GM23338 (cell line): Measurements from ENCODE around the gene ZMYND8. TPM values are rescaled to one million over a fixed set of nuclear protein-coding genes. Genes with fewer than 3 reads are reported as not detected.

ENCODE experiments used
- ATAC-seq: fragments of 200-7000 bp; cut with Tn5 transposase; 3 replicates; pipeline ENCODE4 v1.9.1; 2020
- DNase-seq: peaks from one replicate; pipeline ENCODE4 v3.0.0-alpha.2; 2015; ENCODE audit warnings: low spot score
- H2AFZ ChIP-seq: fragments of 200-600 bp; sonication (generic); 2 replicates; pipeline ENCODE4 v1.8.0; 2016; ENCODE audit warnings: antibody characterized with exemption, mild to moderate bottlenecking, moderate library complexity
- H3F3A ChIP-seq: fragments of 200-600 bp; sonication (generic); replicated peaks from 2 replicates; pipeline ENCODE4 v1.8.0; 2017; ENCODE audit warnings: antibody characterized with exemption, mixed run types, low read depth
- H3K27ac ChIP-seq: fragments of 200-600 bp; sonication (generic); 2 replicates; pipeline ENCODE4 v1.6.1; 2016; ENCODE audit warnings: low read depth
- H3K27me3 ChIP-seq: fragments of 200-600 bp; sonication (generic); 2 replicates; pipeline ENCODE4 v1.8.0; 2016; ENCODE audit warnings: mild to moderate bottlenecking, mixed run types, moderate library complexity; ENCODE audit not compliant: insufficient read depth
- H3K36me3 ChIP-seq: fragments of 200-600 bp; sonication (generic); 2 replicates; pipeline ENCODE4 v1.8.0; 2016; ENCODE audit warnings: mild to moderate bottlenecking; ENCODE audit not compliant: insufficient read depth
- H3K4me1 ChIP-seq: fragments of 200-600 bp; sonication (generic); 2 replicates; pipeline ENCODE4 v1.8.0; 2016; ENCODE audit warnings: mild to moderate bottlenecking, moderate library complexity; ENCODE audit not compliant: insufficient read depth
- H3K4me2 ChIP-seq: fragments of 200-600 bp; sonication (generic); 2 replicates; pipeline ENCODE4 v1.7.1; 2017; ENCODE audit warnings: mixed run types
- H3K4me3 ChIP-seq: fragments of 200-600 bp; sonication (generic); 2 replicates; pipeline ENCODE4 v1.6.1; 2016; ENCODE audit warnings: mixed run types
- H3K79me2 ChIP-seq: fragments of 200-600 bp; sonication (generic); replicated peaks from 2 replicates; pipeline ENCODE4 v1.8.0; 2017; ENCODE audit warnings: mild to moderate bottlenecking; ENCODE audit not compliant: insufficient read depth
- H3K9me2 ChIP-seq: fragments of 200-600 bp; sonication (generic); 2 replicates; pipeline ENCODE4 v1.8.0; 2017; ENCODE audit not compliant: insufficient read depth
- H4K20me1 ChIP-seq: fragments of 200-600 bp; sonication (generic); replicated peaks from 2 replicates; pipeline ENCODE4 v1.8.0; 2017; ENCODE audit warnings: mild to moderate bottlenecking; ENCODE audit not compliant: insufficient read depth
- H3K27ac Mint-ChIP-seq: 2 replicates; pipeline ENCODE4 v1.8.0; 2020; ENCODE audit warnings: inconsistent platforms, mild to moderate bottlenecking, moderate library complexity, mixed read lengths
- H3K27me3 Mint-ChIP-seq: 3 replicates; pipeline ENCODE4 v1.8.0; 2022; ENCODE audit warnings: low read depth, mild to moderate bottlenecking, moderate library complexity, mixed read lengths, inconsistent platforms; ENCODE audit not compliant: insufficient read depth, poor library complexity
- H3K36me3 Mint-ChIP-seq: 3 replicates; pipeline ENCODE4 v1.8.0; 2021; ENCODE audit warnings: low read depth, mild to moderate bottlenecking, inconsistent platforms, moderate library complexity, mixed read lengths
- H3K4me1 Mint-ChIP-seq: 3 replicates; pipeline ENCODE4 v1.8.0; 2020; ENCODE audit warnings: mild to moderate bottlenecking, inconsistent platforms, mixed read lengths
- H3K4me3 Mint-ChIP-seq: 3 replicates; pipeline ENCODE4 v1.8.0; 2021; ENCODE audit warnings: moderate library complexity, mild to moderate bottlenecking, inconsistent platforms, mixed read lengths
- H3K9me3 Mint-ChIP-seq: 3 replicates; pipeline ENCODE4 v1.8.0; 2020; ENCODE audit warnings: moderate library complexity, mild to moderate bottlenecking, inconsistent platforms, mixed read lengths
- CREB1 ChIP-seq: fragments of 250-450 bp; sonication (Bioruptor Pico); IDR thresholded peaks from 2 replicates; pipeline ENCODE4 v1.5.0; 2020; ENCODE audit warnings: low read depth, mild to moderate bottlenecking, moderate library complexity
- EZH2 ChIP-seq: fragments of 200-600 bp; sonication (generic); IDR thresholded peaks from one replicate; pipeline ENCODE4 v1.8.0; 2017; ENCODE audit warnings: antibody characterized with exemption, mild to moderate bottlenecking, low read depth; ENCODE audit not compliant: unreplicated experiment
- POLR2AphosphoS5 ChIP-seq: IDR thresholded peaks from 2 replicates; pipeline ENCODE4 v1.6.1; 2016; ENCODE audit warnings: antibody characterized with exemption, low read depth
- ZNF331 ChIP-seq: fragments of 250-450 bp; sonication (Bioruptor Pico); IDR thresholded peaks from 2 replicates; pipeline ENCODE4 v1.5.0; 2020; ENCODE audit warnings: low read depth, mild to moderate bottlenecking, moderate library complexity
- polyA plus RNA-seq: library from polyadenylated mRNA; unstranded; fragments of >200 nt; fragmentation: Nextera tagmentation; extraction: Ambion mirVana; gene quantifications from 2 replicates; pipeline ENCODE4 v1.2.1, GENCODE V29; 2016
- total RNA-seq: library from RNA; depleted of rRNA; stranded (reverse); fragments of >200 nt; shearing (Covaris generic); gene quantifications from 2 replicates; pipeline ENCODE4 v1.2.3, GENCODE V29; 2014
- TF ChIP-seq, protein P1 (sequence below), 2 experiments: fragments of 200-600 bp in 1 of 2; sonication (generic) in 1 of 2; conservative IDR thresholded peaks; 2 replicates each; pipeline versions ENCODE4 v1.5.1 to v1.6.1; 2016 to 2017; ENCODE audit warnings: antibody characterized with exemption in 2 of 2, low read depth in 2 of 2, mild to moderate bottlenecking in 2 of 2, moderate library complexity in 1 of 2

Gene ZMYND8
- total and polyA plus RNA-seq, 2 experiments from 2014 or later: 70.9 to 128 TPM

DNA sequence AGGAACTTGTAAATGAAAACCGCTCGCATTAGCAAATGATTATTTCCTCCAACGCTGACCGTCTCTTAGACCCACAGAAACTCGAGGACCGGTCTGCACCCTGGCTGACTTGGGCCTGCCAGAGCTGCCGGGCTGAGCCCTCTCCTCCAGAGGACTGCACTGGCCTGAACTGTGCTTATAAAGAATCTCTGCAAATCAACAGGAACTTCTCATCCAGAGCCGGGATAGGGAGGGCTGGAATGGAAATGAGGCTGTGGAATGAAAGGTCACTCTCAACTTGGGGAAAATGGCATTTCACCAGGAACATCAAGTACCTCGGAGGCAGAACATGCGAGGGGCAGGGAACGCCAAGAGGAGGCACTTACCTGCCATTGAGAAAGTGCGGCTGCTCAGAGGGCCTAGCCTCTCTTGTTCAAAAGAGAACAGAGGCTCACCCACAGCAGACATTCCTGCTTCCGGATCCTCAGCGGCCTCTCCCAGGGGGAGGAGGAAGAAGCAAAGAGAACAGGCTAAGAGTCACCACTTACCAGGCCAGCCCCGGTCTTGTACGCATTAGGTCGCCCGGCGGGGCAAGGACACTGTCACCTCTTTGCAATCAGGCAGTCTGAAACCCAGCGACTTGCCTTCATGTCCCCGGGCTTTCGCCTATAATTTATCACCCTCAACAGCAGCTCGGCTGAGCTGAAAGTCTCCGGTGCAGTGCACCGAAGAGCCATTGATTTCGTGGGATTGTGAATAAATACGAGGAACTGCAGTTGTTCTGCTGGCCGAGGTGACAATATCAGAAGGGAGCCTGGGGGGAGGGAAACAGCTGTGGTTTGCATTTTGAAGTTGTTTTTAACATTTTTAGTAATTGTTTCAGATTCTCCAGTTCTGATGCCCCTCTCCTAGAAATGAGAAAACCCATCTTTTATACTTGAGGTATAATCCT, 37.6 kb downstream of the ZMYND8 start:
- Mint-ChIP-seq H3K36me3 (peaks cover 36% of the 10 kb centered on the region), H3K9me3 (no peaks in the 10 kb centered on the region), H3K27ac (peak overlapping the region; percentile 100), H3K4me1 (peaks cover 90% of the 10 kb centered on the region), H3K27me3 (peaks cover 52% of the 10 kb centered on the region), H3K4me3 (peak overlapping the region; percentile 65)
- Histone ChIP-seq H3K27me3 (no peaks in the 10 kb centered on the region), H3F3A (peaks cover 57% of the 10 kb centered on the region), H3K9me2 (no peaks in the 10 kb centered on the region), H3K4me1 (peaks cover 77% of the 10 kb centered on the region), H3K79me2 (peaks cover 67% of the 10 kb centered on the region), H3K36me3 (no peaks in the 10 kb centered on the region), H3K4me3 (peak overlapping the region; percentile 49), H2AFZ (no peak overlapping the region), H4K20me1 (no peaks in the 10 kb centered on the region), H3K27ac (peak overlapping the region; percentile 100), H3K4me2 (peak overlapping the region; percentile 69)
- peak; percentile 29 for ATAC-seq
- TF ChIP-seq, protein P1, sequence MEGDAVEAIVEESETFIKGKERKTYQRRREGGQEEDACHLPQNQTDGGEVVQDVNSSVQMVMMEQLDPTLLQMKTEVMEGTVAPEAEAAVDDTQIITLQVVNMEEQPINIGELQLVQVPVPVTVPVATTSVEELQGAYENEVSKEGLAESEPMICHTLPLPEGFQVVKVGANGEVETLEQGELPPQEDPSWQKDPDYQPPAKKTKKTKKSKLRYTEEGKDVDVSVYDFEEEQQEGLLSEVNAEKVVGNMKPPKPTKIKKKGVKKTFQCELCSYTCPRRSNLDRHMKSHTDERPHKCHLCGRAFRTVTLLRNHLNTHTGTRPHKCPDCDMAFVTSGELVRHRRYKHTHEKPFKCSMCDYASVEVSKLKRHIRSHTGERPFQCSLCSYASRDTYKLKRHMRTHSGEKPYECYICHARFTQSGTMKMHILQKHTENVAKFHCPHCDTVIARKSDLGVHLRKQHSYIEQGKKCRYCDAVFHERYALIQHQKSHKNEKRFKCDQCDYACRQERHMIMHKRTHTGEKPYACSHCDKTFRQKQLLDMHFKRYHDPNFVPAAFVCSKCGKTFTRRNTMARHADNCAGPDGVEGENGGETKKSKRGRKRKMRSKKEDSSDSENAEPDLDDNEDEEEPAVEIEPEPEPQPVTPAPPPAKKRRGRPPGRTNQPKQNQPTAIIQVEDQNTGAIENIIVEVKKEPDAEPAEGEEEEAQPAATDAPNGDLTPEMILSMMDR (conservative IDR thresholded peaks at IDR 0.05; ENCODE audit: low read depth in 2 of 2): no peak
- TF ChIP-seq POLR2AphosphoS5: peak; percentile 7; the same call in 1 of the 2 replicates
- no peak for TF ChIP-seq EZH2
- peak; percentile 83 for DNase-seq

DNA sequence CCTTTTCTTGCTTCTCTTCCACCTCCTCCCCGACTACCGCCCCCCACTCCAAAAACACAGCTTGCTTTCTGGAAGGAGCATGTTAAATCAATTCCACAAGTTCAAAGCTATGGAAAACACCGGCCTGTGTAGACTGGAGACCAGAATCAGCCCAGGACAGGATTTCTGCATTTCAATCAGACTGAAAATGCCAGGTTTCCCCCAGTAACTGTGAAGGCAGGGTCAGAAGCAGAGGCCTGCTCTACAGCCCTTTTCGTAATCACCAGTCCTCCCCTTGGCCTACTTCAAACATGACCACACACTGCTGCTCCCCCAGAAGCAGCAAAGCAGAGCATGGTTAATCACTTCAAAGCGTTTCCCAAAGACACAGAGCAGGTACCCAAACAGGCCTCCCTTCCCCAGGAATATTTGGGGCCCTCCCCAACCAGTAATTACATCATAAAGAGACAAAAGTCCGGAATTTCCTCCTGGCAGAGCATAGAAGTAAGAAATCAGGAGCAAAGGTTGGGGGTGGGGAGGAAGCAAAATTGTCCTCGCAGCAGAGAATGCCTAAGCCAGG, 38.4 kb downstream of the ZMYND8 start:
- peaks cover 67% of the 10 kb centered on the region for H3K79me2 ChIP-seq

More for the DNA sequence above, 38.4 kb downstream of the ZMYND8 start:
- Histone ChIP-seq H3K4me1 (peaks cover 71% of the 10 kb centered on the region), H3K9me2 (no peaks in the 10 kb centered on the region), H3K27me3 (no peaks in the 10 kb centered on the region), H3F3A (peaks cover 52% of the 10 kb centered on the region), H3K4me2 (peak overlapping the region; percentile 69), H2AFZ (no peak overlapping the region), H4K20me1 (no peaks in the 10 kb centered on the region), H3K36me3 (no peaks in the 10 kb centered on the region), H3K4me3 (peak overlapping the region; percentile 49), H3K27ac (peak overlapping the region; percentile 100)
- Mint-ChIP-seq H3K4me3 (peak overlapping the region; percentile 65), H3K4me1 (peaks cover 82% of the 10 kb centered on the region), H3K9me3 (no peaks in the 10 kb centered on the region), H3K27me3 (peaks cover 48% of the 10 kb centered on the region), H3K36me3 (peaks cover 30% of the 10 kb centered on the region), H3K27ac (peak overlapping the region; percentile 100)
- no peak for TF ChIP-seq ZNF331 (CRISPR knock-in tag)
- TF ChIP-seq CREB1 (CRISPR knock-in tag): peak; percentile 63; the same call in 1 of the 2 replicates
- peak; percentile 46 for TF ChIP-seq POLR2AphosphoS5
- ATAC-seq (peak; percentile 21), DNase-seq (no peak)
